HTR-8/SVneo (cell line): ENCODE results near the gene CMTM8.
A peak's percentile ranks its signal among the peaks of the same experiment; 100 is the strongest.
"Not testable (repeated sequence)": the region's sequence is repeated elsewhere in the genome, so short reads cannot be mapped to it uniquely, and the experiment has no call there.

Experiments
- DNase-seq: peaks from one replicate; pipeline ENCODE4 v3.0.0; 2011; ENCODE audit warnings: low spot score, mixed read lengths; ENCODE audit not compliant: insufficient read length
- FAIRE-seq: peaks from 2 replicates; lab custom pipeline; 2011; peaks lifted over from hg19 to GRCh38; lab: Jason Lieb, UNC

The CMTM8 gene, protein sequence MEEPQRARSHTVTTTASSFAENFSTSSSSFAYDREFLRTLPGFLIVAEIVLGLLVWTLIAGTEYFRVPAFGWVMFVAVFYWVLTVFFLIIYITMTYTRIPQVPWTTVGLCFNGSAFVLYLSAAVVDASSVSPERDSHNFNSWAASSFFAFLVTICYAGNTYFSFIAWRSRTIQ

GRCh38 chr3:32238453-32239306, at the start of gene CMTM8:
CMTM8 (plus strand) TSS chr3:32238680; CDS start chr3:32238973, 293 bp downstream.
- peak; percentile 9 for FAIRE-seq
- DNase-seq = peak; percentile 46

- FAIRE-seq (no peak), DNase-seq (no peak)
These were observed 48.8 kb upstream of the CMTM8 start for GRCh38 chr3:32189693-32190092.

- FAIRE-seq = not testable (repeated sequence)
These were observed 47.9 kb upstream of the CMTM8 start for GRCh38 chr3:32190556-32190955.

DNA sequence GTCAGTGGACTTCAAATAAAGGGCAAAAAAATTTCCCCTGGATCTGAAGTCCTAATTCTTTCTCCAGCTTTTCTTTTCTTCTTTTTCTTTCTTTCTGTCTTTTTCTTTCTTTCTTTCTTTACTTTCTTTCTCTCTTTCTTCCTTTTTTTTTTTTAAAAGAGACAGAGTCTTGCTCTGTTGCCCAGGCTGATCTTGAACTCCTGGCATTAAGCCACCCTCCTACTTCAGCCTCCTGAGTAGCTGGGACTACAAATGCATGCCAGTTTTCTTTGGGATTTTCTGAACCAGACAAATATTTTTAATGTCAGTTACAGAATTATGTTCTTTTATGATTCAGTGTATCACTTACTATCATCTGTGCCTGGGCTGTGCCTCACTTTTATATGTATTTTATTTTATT, 45.4 kb upstream of the CMTM8 start:
- DNase-seq = no peak
- FAIRE-seq = no peak

More at GRCh38 chr3:32190556-32190955, 47.9 kb upstream of the CMTM8 start:
- not testable (repeated sequence) for DNase-seq

DNA sequence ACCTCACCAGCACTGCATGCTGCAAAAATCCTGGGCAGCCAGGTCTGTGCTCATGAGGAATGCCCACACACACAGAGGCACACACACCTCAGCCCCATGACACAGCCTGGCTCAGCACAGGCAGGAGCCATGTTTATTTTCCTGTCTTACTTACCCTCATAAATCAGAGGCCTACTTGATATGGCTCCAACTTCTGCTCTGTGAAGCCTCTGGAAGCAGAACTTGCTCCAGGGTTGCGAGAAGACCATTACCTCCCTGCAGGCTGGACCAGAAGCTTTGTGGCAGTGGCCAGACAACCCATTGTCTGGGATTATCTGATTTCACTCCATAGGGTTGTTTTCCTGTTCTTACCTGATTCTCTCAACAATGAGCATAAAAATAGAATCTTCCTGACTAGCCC, 43.8 kb upstream of the CMTM8 start:
- DNase-seq (no peak), FAIRE-seq (no peak)

- FAIRE-seq (no peak), DNase-seq (no peak)
These were observed 42.4 kb upstream of the CMTM8 start for GRCh38 chr3:32195995-32196540.

- DNase-seq (no peak), FAIRE-seq (no peak)
These were observed 40.5 kb upstream of the CMTM8 start for GRCh38 chr3:32197991-32198390.

DNA sequence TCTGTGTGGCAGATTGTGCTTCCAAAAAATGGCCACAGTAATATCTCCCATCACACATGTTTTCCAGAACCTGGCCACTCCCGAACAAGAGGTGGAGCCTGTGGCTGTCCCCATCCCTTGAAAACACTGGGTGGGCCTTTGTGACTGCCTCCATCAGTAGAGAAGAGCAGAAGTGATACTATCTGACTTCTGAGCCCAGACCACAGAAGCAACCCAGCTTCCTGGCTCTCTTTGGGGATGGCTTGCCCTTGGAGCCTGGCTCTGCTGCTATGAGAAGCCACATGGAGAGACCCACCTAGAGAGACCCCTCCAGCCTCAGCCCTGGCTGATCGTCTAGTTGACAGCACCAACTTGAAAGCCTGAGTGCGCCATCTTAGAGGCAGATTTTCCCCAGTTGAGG, 39.8 kb upstream of the CMTM8 start:
- no peak for FAIRE-seq
- DNase-seq = no peak

- FAIRE-seq (no peak), DNase-seq (no peak)
These were observed 38.0 kb upstream of the CMTM8 start for GRCh38 chr3:32200490-32200889.

GRCh38 chr3:32200992-32201758, 37.3 kb upstream of the CMTM8 start:
- no peak for DNase-seq
- FAIRE-seq = no peak

GRCh38 chr3:32202496-32202895, 36.0 kb upstream of the CMTM8 start:
- no peak for DNase-seq
- FAIRE-seq = no peak

DNA sequence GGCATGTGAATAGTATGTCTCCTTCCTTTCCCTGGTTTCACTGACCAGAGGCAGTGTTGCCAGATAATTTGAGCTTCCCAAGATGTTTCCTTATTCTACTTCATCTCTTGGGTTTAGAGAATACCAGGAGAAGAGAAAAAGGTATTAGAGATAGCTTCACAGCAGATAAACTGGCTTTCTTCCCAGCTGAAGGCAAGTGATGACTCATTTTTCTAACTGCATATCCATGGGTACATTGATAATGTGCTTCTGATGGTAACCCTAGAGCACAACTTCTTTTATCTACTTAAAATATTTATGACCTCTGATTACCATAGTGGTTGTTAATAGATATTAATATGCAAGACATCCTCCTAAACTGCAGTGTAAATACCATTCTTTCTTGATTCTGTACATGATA, 34.6 kb upstream of the CMTM8 start:
- DNase-seq = peak; percentile 14
- FAIRE-seq = no peak

DNA sequence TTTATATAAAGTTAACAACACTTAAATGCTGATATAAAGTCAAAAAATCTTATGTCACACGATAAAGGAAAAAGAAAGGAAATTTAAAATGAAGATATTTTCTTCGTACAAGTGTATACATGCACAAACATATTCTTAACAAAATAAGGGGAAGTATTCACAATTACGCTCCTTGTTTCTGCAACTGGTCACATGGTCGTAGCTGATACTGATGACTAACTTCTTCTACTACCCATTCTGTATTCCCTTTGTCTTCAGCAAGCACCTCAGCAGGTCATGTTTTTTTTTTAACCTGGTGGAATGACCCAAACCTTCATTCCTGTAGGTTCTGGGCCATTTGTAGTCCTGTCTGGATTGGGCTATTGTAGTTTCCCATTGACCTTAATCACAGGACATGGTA, 30.0 kb upstream of the CMTM8 start:
- no peak for FAIRE-seq
- no peak for DNase-seq

DNA sequence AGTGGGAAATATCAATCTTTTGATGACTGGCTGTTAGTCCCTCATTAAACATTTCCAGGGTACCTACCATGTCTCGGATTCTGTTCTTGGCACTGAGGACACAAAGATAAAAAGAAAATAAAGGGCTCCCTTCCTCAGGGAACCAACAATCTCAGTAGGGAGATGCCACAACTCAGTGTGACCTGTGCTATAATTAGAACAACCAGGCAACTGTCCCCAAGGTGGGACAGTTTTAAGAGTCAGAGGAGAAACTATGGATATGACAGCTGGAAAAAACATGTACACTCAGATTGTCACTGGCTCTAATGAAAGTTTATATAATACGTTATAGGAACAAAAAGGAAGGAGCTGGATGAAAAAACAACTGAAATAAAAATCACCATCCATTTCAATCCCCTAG, 23.3 kb upstream of the CMTM8 start:
- no peak for DNase-seq

GRCh38 chr3:32216172-32216783, 22.2 kb upstream of the CMTM8 start:
- FAIRE-seq = no peak
- DNase-seq = no peak

More for the DNA sequence above, 23.3 kb upstream of the CMTM8 start:
- no peak for FAIRE-seq

GRCh38 chr3:32217339-32217738, 21.1 kb upstream of the CMTM8 start:
- no peak for FAIRE-seq
- DNase-seq = no peak

GRCh38 chr3:32219537-32219936, 18.9 kb upstream of the CMTM8 start:
- FAIRE-seq = no peak
- no peak for DNase-seq

DNA sequence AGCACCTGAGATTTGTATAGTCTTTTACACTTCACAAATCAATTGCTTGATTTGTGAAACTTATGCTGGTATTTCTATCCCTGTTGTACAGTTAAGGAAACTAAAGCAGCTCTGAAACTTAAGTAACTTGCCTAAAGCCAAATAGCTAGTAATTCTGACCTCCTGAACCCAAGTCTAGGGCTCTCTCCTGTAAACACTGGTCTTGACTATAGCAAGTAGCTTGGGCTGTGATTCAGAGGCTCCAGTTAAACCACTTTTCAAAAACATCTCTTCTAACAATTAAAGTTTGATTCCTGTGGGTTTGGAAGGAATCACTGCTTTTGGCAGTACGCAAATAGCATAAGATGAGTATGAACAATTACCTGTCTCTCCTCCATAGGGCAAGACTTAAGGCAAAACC, 18.5 kb upstream of the CMTM8 start:
- FAIRE-seq (no peak), DNase-seq (no peak)

- DNase-seq (no peak), FAIRE-seq (no peak)
These were observed 15.5 kb upstream of the CMTM8 start for GRCh38 chr3:32222950-32223349.

DNA sequence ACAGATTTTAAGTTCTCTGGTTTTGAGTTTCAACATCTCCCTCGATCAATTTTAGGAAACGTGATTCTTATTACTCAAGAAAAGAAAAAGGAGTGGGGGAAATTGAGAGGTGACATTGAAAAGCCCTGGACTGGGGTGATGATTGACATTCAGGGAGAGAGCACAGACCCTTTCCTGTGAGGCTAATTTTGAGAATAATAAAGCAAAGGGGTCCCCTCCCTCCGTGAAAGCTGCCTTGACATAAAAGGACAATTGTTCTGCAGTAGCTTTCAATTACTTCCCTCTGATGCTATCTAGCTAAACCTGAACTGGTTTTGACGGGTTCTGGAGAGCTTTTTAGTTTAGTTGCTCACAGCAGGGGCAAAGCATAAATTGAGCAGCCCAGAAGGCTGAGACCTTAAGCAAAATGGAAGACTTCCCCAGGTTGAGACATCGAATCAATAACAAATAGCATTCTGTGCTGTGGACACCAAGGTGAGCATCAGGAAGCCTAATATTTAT, 14.4 kb upstream of the CMTM8 start:
- DNase-seq (no peak), FAIRE-seq (no peak)
